ENCODE data around the gene CFAP107. TPM values are rescaled to one million over a fixed set of nuclear protein-coding genes. Genes with fewer than 3 reads are reported as not detected.

Gene CFAP107
- total and polyA plus RNA-seq, 2 experiments from 2014 or later: 0.07 TPM; not detected in 1

- TF ChIP-seq EZH2 (IDR thresholded peaks at IDR 0.05; ENCODE audit: low read depth, unreplicated experiment): no peak
- no peak for TF ChIP-seq ZNF331 (CRISPR knock-in tag; IDR thresholded peaks at IDR 0.05; ENCODE audit: low read depth)
- TF ChIP-seq CREB1 (CRISPR knock-in tag; IDR thresholded peaks at IDR 0.05; ENCODE audit: low read depth): no peak
- TF ChIP-seq STAT1 (IDR thresholded peaks at IDR 0.05; ENCODE audit: unreplicated experiment): no peak
- no peaks in the 10 kb centered on the region for H3F3A ChIP-seq (replicated peaks; ENCODE audit: low read depth)
- H4K20me1 ChIP-seq (replicated peaks; ENCODE audit: insufficient read depth): no peaks in the 10 kb centered on the region
- no peak for DNase-seq (ENCODE audit: low spot score)
- Mint-ChIP-seq H3K36me3 (ENCODE audit: low read depth) (no peaks in the 10 kb centered on the region), H3K27ac (no peak overlapping the region), H3K27me3 (ENCODE audit: insufficient read depth, low read depth, poor library complexity) (peaks cover 10% of the 10 kb centered on the region), H3K4me1 (no peaks in the 10 kb centered on the region), H3K4me3 (no peak overlapping the region), H3K9me3 (peaks cover 38% of the 10 kb centered on the region)
- no peak overlapping the region for H3K27ac ChIP-seq (ENCODE audit: low read depth)
- H3K4me2 ChIP-seq: no peak overlapping the region
- H3K27me3 ChIP-seq (ENCODE audit: insufficient read depth): no peaks in the 10 kb centered on the region
- no peak overlapping the region for H2AFZ ChIP-seq
- ATAC-seq: no peak
- no peaks in the 10 kb centered on the region for H3K9me2 ChIP-seq (ENCODE audit: insufficient read depth)
- no peaks in the 10 kb centered on the region for H3K79me2 ChIP-seq (replicated peaks; ENCODE audit: insufficient read depth)
- no peaks in the 10 kb centered on the region for H3K36me3 ChIP-seq (ENCODE audit: insufficient read depth)
- H3K4me1 ChIP-seq (ENCODE audit: insufficient read depth): no peaks in the 10 kb centered on the region
- no peak overlapping the region for H3K4me3 ChIP-seq
Observed at GRCh38 chr1:12774801-12775345, 28.9 kb downstream of the CFAP107 start.

DNA sequence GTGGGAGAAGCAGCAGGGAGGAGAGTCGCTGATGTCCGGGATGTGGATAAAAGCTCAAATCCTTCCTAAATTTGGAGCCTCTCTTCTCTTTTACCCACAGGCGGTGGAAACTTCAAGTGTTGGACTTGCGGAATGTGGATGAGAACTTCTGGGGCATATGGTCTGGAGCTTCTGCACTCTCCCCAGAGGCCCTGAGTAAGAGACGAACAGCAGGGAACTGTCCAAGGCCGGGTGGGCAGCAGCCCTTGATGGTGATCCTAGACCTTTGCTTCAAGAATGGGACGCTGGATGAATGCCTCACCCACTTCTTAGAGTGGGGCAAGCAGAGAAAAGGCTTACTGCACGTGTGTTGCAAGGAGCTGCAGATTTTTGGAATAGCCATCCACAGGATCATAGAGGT, 29.4 kb downstream of the CFAP107 start:
- H3K36me3 ChIP-seq (ENCODE audit: insufficient read depth): no peaks in the 10 kb centered on the region
- Mint-ChIP-seq H3K4me3 (no peak overlapping the region), H3K27ac (no peak overlapping the region), H3K27me3 (ENCODE audit: insufficient read depth, low read depth, poor library complexity) (peaks cover 6% of the 10 kb centered on the region), H3K4me1 (no peaks in the 10 kb centered on the region), H3K9me3 (peaks cover 38% of the 10 kb centered on the region), H3K36me3 (ENCODE audit: low read depth) (no peaks in the 10 kb centered on the region)
- H3K9me2 ChIP-seq (ENCODE audit: insufficient read depth): no peaks in the 10 kb centered on the region
- H3K4me2 ChIP-seq: no peak overlapping the region
- no peak overlapping the region for H3K27ac ChIP-seq (ENCODE audit: low read depth)
- H3F3A ChIP-seq (replicated peaks; ENCODE audit: low read depth): no peaks in the 10 kb centered on the region
- H4K20me1 ChIP-seq (replicated peaks; ENCODE audit: insufficient read depth): no peaks in the 10 kb centered on the region
- ATAC-seq: no peak
- TF ChIP-seq EZH2phosphoT487 (IDR thresholded peaks at IDR 0.05; ENCODE audit: unreplicated experiment): no peak
- TF ChIP-seq ZNF114 (CRISPR knock-in tag; IDR thresholded peaks at IDR 0.05): no peak
- TF ChIP-seq, protein P1, sequence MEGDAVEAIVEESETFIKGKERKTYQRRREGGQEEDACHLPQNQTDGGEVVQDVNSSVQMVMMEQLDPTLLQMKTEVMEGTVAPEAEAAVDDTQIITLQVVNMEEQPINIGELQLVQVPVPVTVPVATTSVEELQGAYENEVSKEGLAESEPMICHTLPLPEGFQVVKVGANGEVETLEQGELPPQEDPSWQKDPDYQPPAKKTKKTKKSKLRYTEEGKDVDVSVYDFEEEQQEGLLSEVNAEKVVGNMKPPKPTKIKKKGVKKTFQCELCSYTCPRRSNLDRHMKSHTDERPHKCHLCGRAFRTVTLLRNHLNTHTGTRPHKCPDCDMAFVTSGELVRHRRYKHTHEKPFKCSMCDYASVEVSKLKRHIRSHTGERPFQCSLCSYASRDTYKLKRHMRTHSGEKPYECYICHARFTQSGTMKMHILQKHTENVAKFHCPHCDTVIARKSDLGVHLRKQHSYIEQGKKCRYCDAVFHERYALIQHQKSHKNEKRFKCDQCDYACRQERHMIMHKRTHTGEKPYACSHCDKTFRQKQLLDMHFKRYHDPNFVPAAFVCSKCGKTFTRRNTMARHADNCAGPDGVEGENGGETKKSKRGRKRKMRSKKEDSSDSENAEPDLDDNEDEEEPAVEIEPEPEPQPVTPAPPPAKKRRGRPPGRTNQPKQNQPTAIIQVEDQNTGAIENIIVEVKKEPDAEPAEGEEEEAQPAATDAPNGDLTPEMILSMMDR (conservative IDR thresholded peaks at IDR 0.05; ENCODE audit: low read depth in 2 of 2): no peak
- no peak for TF ChIP-seq ETS1 (IDR thresholded peaks at IDR 0.05)
- no peak for TF ChIP-seq EZH2 (IDR thresholded peaks at IDR 0.05; ENCODE audit: low read depth, unreplicated experiment)
- no peak for TF ChIP-seq POLR2AphosphoS5 (IDR thresholded peaks at IDR 0.05; ENCODE audit: low read depth)
- TF ChIP-seq ZNF462 (CRISPR knock-in tag; IDR thresholded peaks at IDR 0.05): no peak
- no peak overlapping the region for H2AFZ ChIP-seq
- no peaks in the 10 kb centered on the region for H3K4me1 ChIP-seq (ENCODE audit: insufficient read depth)
- H3K4me3 ChIP-seq: no peak overlapping the region
- no peaks in the 10 kb centered on the region for H3K79me2 ChIP-seq (replicated peaks; ENCODE audit: insufficient read depth)
- DNase-seq (ENCODE audit: low spot score): no peak
- H3K27me3 ChIP-seq (ENCODE audit: insufficient read depth): no peaks in the 10 kb centered on the region
